Activated CD8-positive, alpha-beta T cell treated with anti-CD3 and anti-CD28 coated beads for 36 hours (primary cell): ENCODE results near the gene C10orf120. TPM values are rescaled to one million over a fixed set of nuclear protein-coding genes. Genes with fewer than 3 reads are reported as not detected.

Source experiments
- ATAC-seq: fragments of 200-7000 bp; cut with Tn5 transposase; one replicate; pipeline ENCODE4 v1.10.0; 2021; ENCODE audit warnings: mild to moderate bottlenecking, moderate library complexity
- CTCF ChIA-PET: fragments of 350-600 bp; sonication (Branson Sonifier 250); formaldehyde crosslinking; loops from one replicate; lab custom pipeline; 2021; ENCODE audit warnings: antibody characterized with exemption; lab: Charles Lee
- POLR2A ChIA-PET: fragments of 350-600 bp; sonication (Branson Sonifier 250); formaldehyde crosslinking; loops from one replicate; lab custom pipeline; 2021; ENCODE audit warnings: antibody characterized with exemption; lab: Charles Lee
- DNase-seq: peaks from one replicate; pipeline ENCODE4 v3.0.0-alpha.2; 2020
- H3K27ac Mint-ChIP-seq: one replicate; pipeline ENCODE4 v1.8.0; 2021; ENCODE audit warnings: mild to moderate bottlenecking, mixed read lengths
- H3K27me3 Mint-ChIP-seq: one replicate; pipeline ENCODE4 v1.8.0; 2021; ENCODE audit warnings: mixed read lengths
- H3K36me3 Mint-ChIP-seq: one replicate; pipeline ENCODE4 v1.8.0; 2021; ENCODE audit warnings: low read depth, mixed read lengths
- H3K4me1 Mint-ChIP-seq: one replicate; pipeline ENCODE4 v1.8.0; 2021; ENCODE audit warnings: low read depth, mixed read lengths
- H3K4me3 Mint-ChIP-seq: one replicate; pipeline ENCODE4 v1.8.0; 2021; ENCODE audit warnings: mild to moderate bottlenecking, moderate library complexity, mixed read lengths
- H3K9me3 Mint-ChIP-seq: one replicate; pipeline ENCODE4 v1.8.0; 2021; ENCODE audit warnings: mixed read lengths
- CTCF ChIP-seq: fragments of 200-600 bp; IDR thresholded peaks from one replicate; pipeline ENCODE4 v1.8.0; 2022; ENCODE audit warnings: antibody characterized with exemption, mild to moderate bottlenecking
- intact Hi-C: fragments of 100-400 bp; cut with micrococcal nuclease; formaldehyde crosslinking; loops from one replicate; pipeline ENCODE4 v1.10.0; 2022
- total RNA-seq, 2 experiments: library from RNA; stranded (reverse); gene quantifications; one replicate each; pipeline ENCODE4 v1.2.3, GENCODE V29; 2021

Gene C10orf120
- total RNA-seq, 2 experiments from 2014 or later: not detected

GRCh38 chr10:122656741-122657140 lies 42.9 kb downstream of the C10orf120 start:
- intact Hi-C loops: no loop called here
- DNase-seq: no peak

GRCh38 chr10:122656308-122656705 lies 43.3 kb downstream of the C10orf120 start:
- ATAC-seq (no peak), DNase-seq (no peak)
- intact Hi-C loops: no loop called here
- no peaks in the 10 kb centered on the region for H3K4me1 Mint-ChIP-seq
- H3K36me3 Mint-ChIP-seq: no peaks in the 10 kb centered on the region
- H3K27ac Mint-ChIP-seq: no peak overlapping the region
- ChIA-PET CTCF (interaction anchor here (1.2 kb wide), 1 partner anchor 8 kb away, joined by 4 read pairs; no protein-coding TSS in a partner anchor), POLR2A (no interaction called here)
- H3K9me3 Mint-ChIP-seq: no peaks in the 10 kb centered on the region
- H3K27me3 Mint-ChIP-seq: peaks cover 14% of the 10 kb centered on the region
- no peak for TF ChIP-seq CTCF
- no peak overlapping the region for H3K4me3 Mint-ChIP-seq

More at GRCh38 chr10:122656741-122657140, 42.9 kb downstream of the C10orf120 start:
- ATAC-seq: no peak
- CTCF ChIA-PET: interaction anchor here (1.2 kb wide), 1 partner anchor 8 kb away, joined by 4 read pairs; no protein-coding TSS in a partner anchor
- H3K9me3 Mint-ChIP-seq: no peaks in the 10 kb centered on the region
- H3K36me3 Mint-ChIP-seq: no peaks in the 10 kb centered on the region
- no peak overlapping the region for H3K27ac Mint-ChIP-seq
- no peak overlapping the region for H3K4me3 Mint-ChIP-seq
- no peaks in the 10 kb centered on the region for H3K4me1 Mint-ChIP-seq
- no peak for TF ChIP-seq CTCF
- H3K27me3 Mint-ChIP-seq: peaks cover 14% of the 10 kb centered on the region
- POLR2A ChIA-PET: no interaction called here

- no peak for TF ChIP-seq CTCF
- ChIA-PET CTCF (interaction anchor here (0.6 kb wide), 1 partner anchor 102 kb away, joined by 3 read pairs; no protein-coding TSS in a partner anchor), POLR2A (no interaction called here)
- Mint-ChIP-seq H3K36me3 (no peaks in the 10 kb centered on the region), H3K4me1 (no peaks in the 10 kb centered on the region), H3K9me3 (no peaks in the 10 kb centered on the region), H3K4me3 (no peak overlapping the region), H3K27ac (no peak overlapping the region), H3K27me3 (peaks cover 14% of the 10 kb centered on the region)
- ATAC-seq (no peak), DNase-seq (no peak)
- intact Hi-C loops: no loop called here
Observed at GRCh38 chr10:122655524-122656307, 43.9 kb downstream of the C10orf120 start.

GRCh38 chr10:122650331-122650730 lies 49.3 kb downstream of the C10orf120 start:
- no peaks in the 10 kb centered on the region for H3K36me3 Mint-ChIP-seq
- H3K27ac Mint-ChIP-seq: no peak overlapping the region
- H3K4me1 Mint-ChIP-seq: no peaks in the 10 kb centered on the region
- POLR2A ChIA-PET: no interaction called here
- ATAC-seq: no peak
- TF ChIP-seq CTCF: no peak
- peaks cover 22% of the 10 kb centered on the region for H3K27me3 Mint-ChIP-seq
- no peak overlapping the region for H3K4me3 Mint-ChIP-seq
- CTCF ChIA-PET: interaction anchor here (2.0 to 3.1 kb wide), 3 partner anchors 46 to 84 kb away, joined by 8 to 15 read pairs (median 14); no protein-coding TSS in a partner anchor
- no peaks in the 10 kb centered on the region for H3K9me3 Mint-ChIP-seq
- no peak for DNase-seq
- intact Hi-C loops: no loop called here

GRCh38 chr10:122649903-122650302 lies 49.7 kb downstream of the C10orf120 start:
- H3K9me3 Mint-ChIP-seq: no peaks in the 10 kb centered on the region
- H3K4me3 Mint-ChIP-seq: no peak overlapping the region
- intact Hi-C loops: no loop called here
- H3K27ac Mint-ChIP-seq: no peak overlapping the region
- ChIA-PET POLR2A (no interaction called here), CTCF (interaction anchor here (1.2 to 3.1 kb wide), 7 partner anchors 12 to 134 kb away, joined by 3 to 15 read pairs (median 8); no protein-coding TSS in a partner anchor)
- ATAC-seq (no peak), DNase-seq (no peak)
- no peaks in the 10 kb centered on the region for H3K4me1 Mint-ChIP-seq
- H3K36me3 Mint-ChIP-seq: no peaks in the 10 kb centered on the region
- peaks cover 22% of the 10 kb centered on the region for H3K27me3 Mint-ChIP-seq
- TF ChIP-seq CTCF: no peak
